Transverse colon (tissue), 3 donors: Measurements from ENCODE around the gene TRAM2.

ENCODE experiments used
- EP300 ChIP-seq: sonication (generic); formaldehyde crosslinking; IDR thresholded peaks from one replicate; pipeline ENCODE4 v1.6.1; 2017; ENCODE audit warnings: antibody characterized with exemption, low read depth
- TF ChIP-seq, protein P1 (sequence below), 5 experiments: fragments of 200-600 bp in 3 of 5; fragments of 450-650 bp in 2 of 5; sonication (generic) in 3 of 5; IDR thresholded peaks; 1 replicate in 2 of 5; 2 replicates in 3 of 5; pipeline ENCODE4 v1.5.1; 2016 to 2017; ENCODE audit warnings: antibody characterized with exemption in 5 of 5, inconsistent platforms in 3 of 5, mild to moderate bottlenecking in 2 of 5, moderate library complexity in 1 of 5

- TF ChIP-seq, protein P1, sequence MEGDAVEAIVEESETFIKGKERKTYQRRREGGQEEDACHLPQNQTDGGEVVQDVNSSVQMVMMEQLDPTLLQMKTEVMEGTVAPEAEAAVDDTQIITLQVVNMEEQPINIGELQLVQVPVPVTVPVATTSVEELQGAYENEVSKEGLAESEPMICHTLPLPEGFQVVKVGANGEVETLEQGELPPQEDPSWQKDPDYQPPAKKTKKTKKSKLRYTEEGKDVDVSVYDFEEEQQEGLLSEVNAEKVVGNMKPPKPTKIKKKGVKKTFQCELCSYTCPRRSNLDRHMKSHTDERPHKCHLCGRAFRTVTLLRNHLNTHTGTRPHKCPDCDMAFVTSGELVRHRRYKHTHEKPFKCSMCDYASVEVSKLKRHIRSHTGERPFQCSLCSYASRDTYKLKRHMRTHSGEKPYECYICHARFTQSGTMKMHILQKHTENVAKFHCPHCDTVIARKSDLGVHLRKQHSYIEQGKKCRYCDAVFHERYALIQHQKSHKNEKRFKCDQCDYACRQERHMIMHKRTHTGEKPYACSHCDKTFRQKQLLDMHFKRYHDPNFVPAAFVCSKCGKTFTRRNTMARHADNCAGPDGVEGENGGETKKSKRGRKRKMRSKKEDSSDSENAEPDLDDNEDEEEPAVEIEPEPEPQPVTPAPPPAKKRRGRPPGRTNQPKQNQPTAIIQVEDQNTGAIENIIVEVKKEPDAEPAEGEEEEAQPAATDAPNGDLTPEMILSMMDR (IDR thresholded peaks at IDR 0.05) = no peak
- TF ChIP-seq EP300 = peak; percentile 64
These were observed 72.7 kb downstream of the TRAM2 start for GRCh38 chr6:52503851-52504781.
